HUDEP-2 (cell line): ENCODE data around the gene FAM120B.

ENCODE experiments used
- DNase-seq, 76 experiments: peaks; one replicate each; lab custom pipeline; 2025; ENCODE audit not compliant: unreplicated experiment in 76 of 76; lab: John Stamatoyannopoulos, UW

FAM120B gene

GRCh38 chr6:170452767-170453545 lies 146.4 kb downstream of the FAM120B start:
- DNase-seq = no peak

GRCh38 chr6:170453586-170454511 lies 147.3 kb downstream of the FAM120B start:
- no peak for DNase-seq

- no peak for DNase-seq
Observed at GRCh38 chr6:170454512-170455285, 148.1 kb downstream of the FAM120B start.

- no peak for DNase-seq
Observed at GRCh38 chr6:170455335-170455979, 148.9 kb downstream of the FAM120B start.

- no peak for DNase-seq
Observed at GRCh38 chr6:170456334-170456733, 149.8 kb downstream of the FAM120B start.
